ENCODE results near the gene MAPK8IP1. TPM values are rescaled to one million over a fixed set of nuclear protein-coding genes. Genes with fewer than 3 reads are reported as not detected.

Gene MAPK8IP1
- total RNA-seq, 4 donors from 2014 or later: 4.6 to 6.5 (median 5.4) TPM

GRCh38 chr11:45949992-45950407 is 64.5 kb downstream of the MAPK8IP1 start:
- WGBS, 2 donors: 75 to 89% methylated on average over 1 of the region's 1 CpG
- H3K4me3 ChIP-seq (ENCODE audit: low read depth, poor library complexity, severe bottlenecking): no peak overlapping the region
- intact Hi-C loops (cut with DNase I; ENCODE audit: low total_unique reads): no loop called here
- DNase-seq (ENCODE audit: low spot score in 2 of 2): no peak
- TF ChIP-seq CTCF (IDR thresholded peaks at IDR 0.05) (no peak), POLR2A (IDR thresholded peaks at IDR 0.05) (no peak)

Other genes with a start within 250 kb of the MAPK8IP1 start
- 1 to 10 TPM in 3 of 4 donors, under 1 TPM in 1; 0.30 to 1.7 (median 1.4) TPM for gene CHST1, start 220.0 kb upstream of the MAPK8IP1 start, total RNA-seq
- gene SLC35C1, start 80.5 kb upstream of the MAPK8IP1 start, total RNA-seq: 10 to 100 TPM in 1 of 4 donors, 1 to 10 TPM in 3; 3.8 to 12.1 (median 7.0) TPM
- 10 to 100 TPM; 59.6 to 92.1 (median 70.1) TPM for gene CRY2, start 38.2 kb upstream of the MAPK8IP1 start, total RNA-seq
- gene FREY1, start 21.6 kb downstream of the MAPK8IP1 start, total RNA-seq: 1 to 10 TPM in 1 of 4 donors, under 1 TPM in 1, not detected in 2; 0.91 to 2.3 TPM
- gene PEX16, start 32.2 kb downstream of the MAPK8IP1 start, total RNA-seq: 10 to 100 TPM; 36.7 to 52.8 (median 41.2) TPM
- gene LARGE2, start 37.0 kb downstream of the MAPK8IP1 start, total RNA-seq: 10 to 100 TPM; 20.7 to 30.1 (median 25.9) TPM
- gene PHF21A, start 235.8 kb downstream of the MAPK8IP1 start, total RNA-seq: 10 to 100 TPM; 16.4 to 52.4 (median 31.5) TPM

All from lower leg skin (tissue), 4 donors.